Right lung (tissue), 5 donors: ENCODE data around the gene MBD3L3. TPM values are rescaled to one million over a fixed set of nuclear protein-coding genes. Genes with fewer than 3 reads are reported as not detected.
"Not testable (repeated sequence)": the region's sequence is repeated elsewhere in the genome, so short reads cannot be mapped to it uniquely, and the experiment has no call there.

Experiments
- DNase-seq, 2 donors: peaks; one replicate each; pipeline ENCODE4 v3.0.0-alpha.2; 2013
- polyA plus RNA-seq, 5 donors: library from polyadenylated mRNA; unstranded; fragments of 120-200 nt; gene quantifications; one replicate each; pipeline versions ENCODE4 v1.2.1 to v1.2.3, GENCODE V29; 2013; ENCODE audit warnings: inconsistent platforms in 1 of 5, low replicate concordance in 1 of 5; ENCODE audit not compliant: insufficient read length in 5 of 5, insufficient read depth in 1 of 5

Gene MBD3L3
- polyA plus RNA-seq, 5 donors, result not detected

- DNase-seq, result no peak
Observed at GRCh38 chr19:7063764-7064418, 5.4 kb upstream of the MBD3L3 start.

GRCh38 chr19:7063339-7063738 lies 4.9 kb upstream of the MBD3L3 start:
- no peak for DNase-seq

- DNase-seq, result not testable (repeated sequence)
Observed at GRCh38 chr19:7059977-7060376, 1.5 kb upstream of the MBD3L3 start.

GRCh38 chr19:7056371-7056770 lies 2.1 kb downstream of the MBD3L3 start:
- not testable (repeated sequence) for DNase-seq

- DNase-seq, result not testable (repeated sequence)
Observed at GRCh38 chr19:7055679-7056078, 2.8 kb downstream of the MBD3L3 start.

- not testable (repeated sequence) for DNase-seq
Observed at GRCh38 chr19:7054635-7055368, 3.7 kb downstream of the MBD3L3 start.

GRCh38 chr19:7052896-7053295 lies 5.6 kb downstream of the MBD3L3 start:
- DNase-seq, result not testable (repeated sequence)

GRCh38 chr19:7051421-7051820 lies 7.1 kb downstream of the MBD3L3 start:
- DNase-seq, result not testable (repeated sequence)

GRCh38 chr19:7049021-7049420 lies 9.5 kb downstream of the MBD3L3 start, which contains the start of gene MBD3L2:
TSS of gene MBD3L2 (plus strand) at chr19:7049321. CDS start at chr19:7049374, 53 bp downstream.
- DNase-seq, result not testable (repeated sequence)

GRCh38 chr19:7041563-7041962 lies 16.9 kb downstream of the MBD3L3 start:
- not testable (repeated sequence) for DNase-seq

GRCh38 chr19:7040079-7040478 lies 18.4 kb downstream of the MBD3L3 start, which contains the start of gene MBD3L4:
TSS of gene MBD3L4 (minus strand) at chr19:7040179. CDS start at chr19:7040144, 35 bp downstream.
- not testable (repeated sequence) for DNase-seq

- not testable (repeated sequence) for DNase-seq
Observed at GRCh38 chr19:7030278-7030677, 28.2 kb downstream of the MBD3L3 start, which contains the start of gene MBD3L5. TSS of gene MBD3L5 (plus strand) at chr19:7030578. CDS start at chr19:7030612, 34 bp downstream.

- not testable (repeated sequence) for DNase-seq
Observed at GRCh38 chr19:7028790-7029189, 29.7 kb downstream of the MBD3L3 start.

- DNase-seq, result not testable (repeated sequence)
Observed at GRCh38 chr19:7021331-7021730, 37.1 kb downstream of the MBD3L3 start, which contains the start of gene MBD3L2B. TSS of gene MBD3L2B (minus strand) at chr19:7021431. CDS start at chr19:7021397, 34 bp downstream.

GRCh38 chr19:7018828-7019227 lies 39.6 kb downstream of the MBD3L3 start:
- DNase-seq, result no peak

- no peak for DNase-seq
Observed at GRCh38 chr19:7013678-7014077, 44.8 kb downstream of the MBD3L3 start.

GRCh38 chr19:7010722-7011593 lies 47.5 kb downstream of the MBD3L3 start:
- no peak for DNase-seq

- no peak for DNase-seq
Observed at GRCh38 chr19:7007859-7008258, 50.6 kb downstream of the MBD3L3 start.
